ENCODE measurements around the gene HMGN2.

- TF ChIP-seq EZH2 (IDR thresholded peaks at IDR 0.05; ENCODE audit: low read length): no peak
- TF ChIP-seq CTCF (optimal IDR thresholded peaks at IDR 0.05 in 1 of 3, IDR thresholded peaks at IDR 0.05 in 1 of 3, conservative IDR thresholded peaks at IDR 0.05 in 1 of 3; ENCODE audit: extremely low read depth in 1 of 3, insufficient read depth in 2 of 3, low read length in 3 of 3): no peak
Measured at GRCh38 chr1:26493938-26494337, 21.7 kb downstream of the HMGN2 start.
